RCC 7860 (cell line): ENCODE results near the gene SLC9A6.
A peak's percentile ranks its signal among the peaks of the same experiment; 100 is the strongest.

Experiments used
- DNase-seq: peaks from one replicate; pipeline ENCODE4 v3.0.0-alpha.2; 2015; ENCODE audit warnings: low spot score
- FAIRE-seq: peaks from 2 replicates; lab custom pipeline; 2012; peaks lifted over from hg19 to GRCh38; lab: Jason Lieb, UNC

The SLC9A6 gene

DNA sequence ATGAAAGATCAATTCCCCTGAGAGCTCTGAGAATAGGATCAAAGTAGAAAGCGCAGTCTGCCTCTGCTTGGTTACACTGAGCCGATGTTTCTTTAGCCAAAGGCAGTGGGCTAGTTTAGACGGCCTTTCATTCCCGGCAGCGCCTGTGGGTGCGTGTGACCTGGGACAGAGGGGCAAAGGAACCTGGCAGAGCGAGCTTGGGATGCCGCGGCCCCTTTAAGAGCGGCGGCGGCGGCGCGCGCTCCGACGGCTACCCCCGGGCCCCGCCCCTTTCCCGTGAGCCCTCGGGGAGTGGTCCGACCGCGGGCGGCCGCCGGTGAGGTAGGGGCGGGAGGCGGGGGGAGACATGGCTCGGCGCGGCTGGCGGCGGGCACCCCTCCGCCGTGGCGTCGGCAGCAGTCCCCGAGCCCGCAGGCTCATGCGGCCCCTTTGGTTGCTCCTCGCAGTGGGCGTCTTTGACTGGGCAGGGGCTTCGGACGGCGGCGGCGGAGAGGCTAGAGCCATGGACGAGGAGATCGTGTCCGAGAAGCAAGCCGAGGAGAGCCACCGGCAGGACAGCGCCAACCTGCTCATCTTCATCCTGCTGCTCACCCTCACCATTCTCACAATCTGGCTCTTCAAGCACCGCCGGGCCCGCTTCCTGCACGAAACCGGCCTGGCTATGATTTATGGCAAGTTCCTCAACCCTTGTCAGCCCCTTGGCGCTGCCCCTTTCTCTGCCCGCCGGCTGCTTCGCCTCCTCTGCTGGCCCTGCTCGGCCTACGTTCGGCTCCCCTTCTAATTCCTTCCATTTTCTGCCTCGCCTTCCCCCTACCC lies at the start of gene SLC9A6:
Gene SLC9A6, plus strand, starts transcription at position 279 of the 816 bp plus-strand sequence. Its CDS starts 224 bp downstream, at position 503.
- FAIRE-seq (no peak), DNase-seq (peak; percentile 12)

DNA sequence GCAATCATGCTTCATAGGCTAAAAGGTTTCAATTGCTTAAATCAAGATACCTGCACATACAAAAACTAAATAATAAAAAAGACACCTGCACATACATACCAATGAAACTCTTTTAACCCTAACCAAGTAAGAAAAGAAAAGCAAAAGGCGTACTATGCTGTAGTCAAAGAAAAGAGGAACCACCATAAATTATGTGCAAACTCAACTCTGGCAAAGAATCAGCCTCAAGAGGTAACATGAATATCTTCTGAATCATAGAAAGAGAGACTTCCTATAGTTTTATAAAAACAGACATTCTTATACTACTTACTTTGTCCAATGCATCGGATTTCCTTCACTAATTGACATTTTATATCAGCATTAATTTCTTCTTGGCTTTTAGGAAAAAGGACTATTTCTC lies 40.7 kb upstream of the SLC9A6 start:
- FAIRE-seq: no peak
- no peak for DNase-seq

DNA sequence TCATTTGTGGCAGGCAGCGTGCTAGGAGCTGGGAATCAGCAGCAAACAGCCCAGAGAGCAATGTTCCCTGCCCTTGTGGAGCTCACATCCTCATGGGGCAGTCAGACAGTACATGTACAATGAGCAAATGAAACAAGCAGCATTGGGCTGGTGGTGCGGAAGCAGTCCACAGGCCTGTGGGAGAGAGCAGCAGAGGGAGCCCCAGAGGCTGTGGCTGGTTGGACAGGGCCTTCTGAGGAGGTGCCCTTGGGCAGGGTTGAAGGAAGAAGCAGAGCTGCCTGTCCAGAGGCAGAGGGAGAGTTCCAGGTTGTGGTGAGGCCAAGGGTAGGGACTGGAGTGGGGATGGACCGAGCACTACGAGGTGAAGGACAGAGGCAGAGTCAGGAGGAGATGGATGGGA lies 33.9 kb upstream of the SLC9A6 start:
- DNase-seq (no peak), FAIRE-seq (no peak)

DNA sequence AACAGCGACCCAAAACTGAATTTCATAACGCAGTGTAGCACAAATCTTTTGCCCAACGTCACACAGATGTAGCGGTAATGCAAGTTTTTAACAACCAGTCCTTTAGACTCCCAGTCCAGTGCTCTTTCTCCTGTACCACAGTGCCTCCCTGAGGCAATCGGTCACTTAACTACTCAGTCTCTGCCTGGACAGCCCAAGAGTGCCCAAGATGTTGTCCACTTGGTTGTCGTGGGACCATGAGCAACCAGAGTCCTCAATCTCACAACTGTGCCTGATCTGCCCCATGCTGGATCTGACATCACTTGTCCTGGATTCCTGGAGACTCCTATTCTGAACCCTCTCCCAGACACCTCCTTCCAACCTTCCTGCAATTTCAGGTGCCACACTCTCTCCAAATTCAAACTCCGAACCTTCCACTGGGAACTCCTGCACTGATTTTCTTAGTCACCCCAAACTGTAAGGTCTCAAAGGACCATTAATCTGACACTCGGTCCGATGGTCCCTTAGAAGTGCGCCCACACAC lies 12.1 kb upstream of the SLC9A6 start:
- FAIRE-seq: no peak
- peak; percentile 10 for DNase-seq

DNA sequence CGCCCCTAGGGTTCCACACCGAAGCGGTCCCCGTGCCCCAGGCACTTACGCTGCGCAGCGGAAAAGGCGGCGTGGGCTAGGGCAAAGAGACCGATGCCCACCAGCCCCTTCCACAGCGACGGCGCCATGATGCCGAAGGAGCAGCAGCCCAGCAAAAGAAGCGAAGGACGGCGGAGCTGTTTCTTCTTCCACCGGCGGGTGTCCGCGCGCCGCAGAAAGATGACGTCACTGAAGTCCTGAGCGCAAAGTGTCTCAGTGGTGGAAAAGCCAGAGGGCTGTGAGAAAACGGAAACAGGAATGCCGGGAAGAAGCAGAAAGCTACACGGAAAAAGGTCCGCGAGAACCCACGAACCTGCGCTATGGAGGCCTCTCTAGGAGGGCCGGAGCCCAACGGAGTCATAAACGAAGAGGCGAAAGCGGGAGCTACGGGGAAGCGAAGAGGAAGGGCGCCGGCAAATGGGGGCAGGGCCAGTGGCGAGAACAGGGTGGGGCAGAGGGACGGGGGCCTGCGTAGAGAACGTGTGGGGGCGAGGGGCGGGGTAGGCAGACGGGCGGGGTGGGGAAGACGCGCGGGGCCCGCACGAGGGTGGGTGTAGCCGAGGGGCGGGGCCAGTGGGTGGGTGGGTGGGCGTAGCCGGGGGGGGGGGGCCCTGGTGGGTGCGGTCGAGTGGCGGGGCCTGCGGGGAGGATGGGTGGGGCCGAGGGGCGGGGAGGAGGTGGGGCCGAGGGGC lies 11.5 kb upstream of the SLC9A6 start, which contains the start of gene MMGT1:
Gene MMGT1, minus strand, starts transcription at position 441 of the 731 bp plus-strand sequence. Its CDS starts 313 bp downstream, at position 128.
- FAIRE-seq (no peak), DNase-seq (peak; percentile 66)

DNA sequence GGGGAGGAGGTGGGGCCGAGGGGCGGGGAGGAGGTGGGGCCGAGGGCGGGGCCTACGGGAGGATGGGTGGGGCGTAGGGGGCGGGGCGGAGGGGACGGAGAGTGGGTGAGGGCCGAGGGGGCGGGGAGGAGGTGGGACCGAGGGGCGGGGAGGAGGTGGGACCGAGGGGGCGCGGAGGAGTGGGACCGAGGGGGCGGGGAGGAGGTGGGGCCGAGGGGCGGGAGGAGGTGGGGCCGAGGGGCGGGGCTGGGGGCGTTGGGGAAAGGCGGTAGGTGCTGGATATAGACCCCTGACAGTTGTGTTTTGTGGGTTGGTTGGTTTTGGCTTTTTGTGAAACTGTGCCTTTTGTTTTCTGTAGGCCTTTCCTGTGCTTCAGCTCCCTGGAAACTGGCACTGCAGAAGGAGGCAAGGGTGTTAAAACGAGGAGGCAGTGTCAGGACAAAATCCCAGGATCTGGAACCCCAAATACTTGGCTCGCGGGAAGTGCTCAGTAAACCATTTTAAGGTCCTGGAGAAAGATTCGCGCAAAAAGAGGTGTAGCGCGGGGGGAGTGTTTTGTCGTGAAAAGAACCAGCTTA lies 10.9 kb upstream of the SLC9A6 start:
- no peak for DNase-seq
- no peak for FAIRE-seq

DNA sequence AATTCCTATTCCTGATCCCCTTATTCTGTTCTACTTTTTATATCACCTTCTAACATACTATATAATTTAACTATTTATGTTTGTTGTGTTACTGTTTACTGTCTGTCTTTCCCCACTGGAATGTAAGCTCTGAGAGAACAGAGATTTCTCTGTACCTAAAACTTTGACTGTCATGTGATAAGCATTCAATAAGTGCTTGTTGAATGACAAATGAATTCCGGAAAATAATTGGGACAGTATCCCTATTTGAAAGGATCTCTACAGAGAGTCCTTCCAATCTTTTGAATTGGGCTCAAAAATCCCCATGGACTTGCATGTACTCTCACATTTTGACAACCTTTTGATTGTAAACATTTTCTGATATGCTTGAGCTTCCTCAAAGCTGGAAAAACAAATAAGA lies 9.8 kb upstream of the SLC9A6 start:
- FAIRE-seq: no peak
- no peak for DNase-seq

DNA sequence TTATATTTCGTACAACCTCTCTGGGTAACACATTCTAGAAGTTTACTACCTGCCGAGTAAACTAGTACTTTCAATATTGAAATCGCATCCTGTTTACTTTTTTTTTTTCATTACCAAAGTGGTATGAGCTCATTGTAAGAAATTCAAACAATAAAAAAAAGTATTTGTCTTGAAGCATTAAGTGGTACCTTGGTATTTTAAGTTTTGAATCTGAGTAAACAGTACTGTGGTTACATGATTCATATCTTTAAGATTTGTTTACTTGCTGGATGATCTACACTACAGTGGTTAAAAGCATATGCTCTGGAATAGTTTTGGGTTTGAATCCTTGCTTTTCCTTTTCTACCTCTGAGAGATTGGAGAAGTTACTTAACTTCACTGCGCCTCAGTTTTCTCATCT lies 7.6 kb upstream of the SLC9A6 start:
- DNase-seq: no peak
- no peak for FAIRE-seq

DNA sequence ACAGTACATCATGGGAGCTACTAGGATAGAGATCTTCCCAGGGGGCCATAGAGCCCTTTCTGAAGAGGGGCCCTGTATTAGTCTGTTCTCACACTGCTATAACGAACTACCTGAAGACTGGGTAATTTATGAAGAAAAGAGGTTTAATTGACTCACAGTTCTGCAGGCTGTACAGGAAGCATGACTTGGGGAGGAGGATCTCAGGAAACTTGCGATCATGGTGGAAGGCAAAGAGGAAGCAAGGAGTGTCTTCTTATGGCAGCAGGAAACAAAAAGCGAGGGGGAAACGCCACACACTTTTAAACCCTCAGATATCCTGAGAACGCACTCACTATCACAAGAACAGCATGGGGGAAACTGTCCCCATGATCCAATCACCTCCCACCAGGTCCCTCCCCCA lies 4.2 kb upstream of the SLC9A6 start:
- no peak for DNase-seq
- no peak for FAIRE-seq

DNA sequence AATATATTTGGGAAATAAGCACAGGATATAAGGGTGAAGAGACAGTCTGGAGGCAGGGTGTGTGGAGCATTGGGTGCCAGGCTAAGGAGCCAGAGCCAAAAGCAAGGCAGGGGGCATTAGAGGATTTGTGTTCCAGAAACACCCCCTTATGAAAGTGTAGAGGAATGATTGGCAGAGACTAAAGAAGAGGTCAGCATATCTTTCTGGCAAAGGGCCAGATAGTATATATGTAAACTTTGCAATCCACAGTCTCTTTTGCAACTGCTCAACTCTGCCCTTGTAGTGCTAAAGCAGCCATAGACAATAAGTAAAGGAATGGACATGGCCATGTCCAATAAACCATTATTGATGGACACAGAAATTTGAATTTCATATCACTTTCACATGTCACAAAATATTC lies 3.6 kb upstream of the SLC9A6 start:
- DNase-seq (no peak), FAIRE-seq (no peak)

DNA sequence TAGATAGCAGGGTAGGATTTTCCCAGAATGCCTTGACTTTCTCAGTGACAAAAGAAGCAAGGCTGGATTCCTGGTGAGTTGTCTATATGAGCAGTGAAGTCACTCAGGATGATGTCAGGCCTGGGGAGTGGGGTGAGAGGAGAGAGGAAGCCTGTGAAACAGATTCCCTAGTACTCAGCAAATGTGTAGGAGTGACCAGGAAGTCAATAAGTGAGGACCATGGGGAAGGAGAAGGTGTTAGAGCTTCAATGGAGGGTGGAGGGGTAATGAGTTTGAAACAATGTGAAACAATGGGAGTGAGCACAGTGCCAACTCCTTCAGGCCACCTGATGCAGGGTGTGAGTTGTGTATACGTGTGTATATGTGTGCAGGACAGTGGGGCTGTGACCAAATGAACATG lies 2.4 kb upstream of the SLC9A6 start:
- FAIRE-seq (no peak), DNase-seq (no peak)

DNA sequence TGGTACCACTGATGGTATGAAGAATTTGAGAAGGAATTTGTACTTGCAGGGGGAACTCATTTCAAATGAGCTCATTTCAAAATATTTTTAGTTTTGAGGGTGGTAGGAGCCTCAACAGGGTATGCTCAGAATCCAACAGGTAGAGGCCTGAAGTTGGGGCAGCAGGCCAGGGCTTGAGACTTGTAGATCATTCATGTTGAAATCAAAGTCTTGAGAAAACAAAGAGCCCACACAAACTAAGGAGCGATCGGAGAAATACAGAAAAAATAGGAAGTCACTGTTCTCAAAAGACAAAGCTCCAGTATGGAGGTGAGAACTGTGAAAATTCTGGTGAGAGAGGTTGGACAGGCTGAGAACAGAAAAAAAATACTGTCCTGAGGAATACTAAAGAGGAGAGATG lies 979 bp upstream of the SLC9A6 start:
- no peak for FAIRE-seq

DNA sequence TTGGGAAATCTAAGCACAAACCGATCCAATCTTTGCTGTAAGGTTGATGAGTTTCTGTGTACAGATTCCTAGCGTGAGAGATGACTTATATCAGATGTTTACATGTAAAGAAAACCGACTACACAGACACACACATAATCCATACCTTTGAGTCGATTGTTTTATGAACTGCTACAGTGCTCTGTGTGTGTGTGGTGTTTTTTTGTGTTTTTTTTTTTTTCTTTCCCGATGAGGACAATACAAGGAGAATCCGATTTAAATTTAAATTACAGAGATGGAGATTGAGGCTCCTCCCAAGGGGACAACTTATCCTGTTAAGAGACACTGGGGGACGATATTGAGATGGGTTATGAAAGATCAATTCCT lies 461 bp upstream of the SLC9A6 start:
- DNase-seq: no peak
- FAIRE-seq: no peak

More for the DNA sequence above, 979 bp upstream of the SLC9A6 start:
- no peak for DNase-seq

DNA sequence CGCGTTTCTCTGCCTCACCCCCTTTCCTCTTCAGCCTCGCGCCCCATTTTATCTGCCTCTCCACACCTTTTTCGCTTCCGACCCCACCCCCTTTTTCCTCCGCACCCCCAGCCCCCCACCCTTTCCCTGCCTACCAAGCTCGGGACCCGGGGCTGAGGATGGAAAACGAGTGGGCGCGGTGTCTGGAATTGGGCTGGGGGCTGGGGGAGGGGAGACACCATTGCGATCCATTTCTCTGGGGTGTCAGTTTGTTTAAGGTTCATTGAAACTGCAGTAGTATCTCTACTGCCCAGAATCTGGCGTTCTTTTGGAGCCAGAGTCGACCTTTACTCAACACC lies 707 bp downstream of the SLC9A6 start:
- FAIRE-seq: no peak
- DNase-seq: no peak

DNA sequence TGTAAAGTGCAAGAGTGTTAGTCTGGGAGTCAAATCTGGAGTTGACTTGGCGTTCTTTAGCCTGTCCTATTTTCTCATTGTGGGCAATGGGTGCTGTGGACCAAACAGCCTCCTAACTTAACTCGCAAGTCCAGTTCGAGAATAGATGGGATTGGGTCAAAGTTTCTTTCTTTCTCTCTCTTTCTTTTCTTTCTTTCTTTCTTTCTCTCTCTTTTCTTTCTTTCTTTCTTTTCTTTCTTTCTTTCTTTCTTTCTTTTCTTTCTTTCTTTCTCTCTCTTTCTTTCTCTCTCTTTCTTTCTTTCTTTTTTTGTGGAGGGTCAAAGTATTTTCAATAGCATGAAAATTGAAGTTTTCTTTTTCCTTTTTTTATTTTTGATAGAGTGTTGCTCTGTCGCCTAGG lies 3.0 kb downstream of the SLC9A6 start:
- FAIRE-seq: no peak

DNA sequence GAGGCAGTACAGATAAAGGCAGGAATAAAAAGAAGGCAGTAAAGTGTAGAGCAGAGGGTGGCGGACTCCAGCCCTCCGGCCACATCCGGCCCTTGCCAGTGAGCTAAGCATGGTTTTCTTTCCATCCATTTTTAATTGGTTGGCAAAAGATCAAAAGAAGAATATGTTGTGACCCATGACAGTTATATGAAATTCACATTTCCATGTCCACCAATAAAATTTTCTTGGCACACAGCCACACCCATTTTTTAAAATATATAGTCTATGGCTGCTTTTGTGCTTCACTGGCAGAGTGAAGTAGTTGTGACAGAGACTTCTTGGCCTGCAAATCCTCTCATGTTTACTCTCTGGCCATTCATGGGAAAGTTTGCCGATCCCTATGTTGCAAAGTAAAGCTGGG lies 29.8 kb downstream of the SLC9A6 start:
- FAIRE-seq: no peak
- DNase-seq: no peak

More for the DNA sequence above, 3.0 kb downstream of the SLC9A6 start:
- DNase-seq: no peak

DNA sequence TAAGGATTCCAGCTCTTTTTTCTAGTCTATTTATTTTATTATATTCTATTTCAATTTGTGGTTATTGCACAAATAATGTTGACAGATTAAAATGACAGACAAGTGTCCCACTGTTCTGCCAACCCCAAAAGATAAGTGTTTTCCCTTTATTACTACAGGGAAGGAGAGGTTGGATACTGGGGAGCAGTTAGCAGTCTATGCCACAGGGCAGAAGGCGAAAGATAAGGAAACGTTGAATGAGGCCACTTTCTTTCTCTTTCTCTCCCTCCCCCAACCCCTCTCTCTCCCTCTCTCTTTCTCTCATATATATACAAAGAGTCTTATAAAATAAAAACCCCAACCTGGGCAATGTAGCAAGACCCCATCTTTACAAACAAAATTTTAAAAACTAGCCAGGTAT lies 31.6 kb downstream of the SLC9A6 start:
- no peak for FAIRE-seq
- DNase-seq: no peak

DNA sequence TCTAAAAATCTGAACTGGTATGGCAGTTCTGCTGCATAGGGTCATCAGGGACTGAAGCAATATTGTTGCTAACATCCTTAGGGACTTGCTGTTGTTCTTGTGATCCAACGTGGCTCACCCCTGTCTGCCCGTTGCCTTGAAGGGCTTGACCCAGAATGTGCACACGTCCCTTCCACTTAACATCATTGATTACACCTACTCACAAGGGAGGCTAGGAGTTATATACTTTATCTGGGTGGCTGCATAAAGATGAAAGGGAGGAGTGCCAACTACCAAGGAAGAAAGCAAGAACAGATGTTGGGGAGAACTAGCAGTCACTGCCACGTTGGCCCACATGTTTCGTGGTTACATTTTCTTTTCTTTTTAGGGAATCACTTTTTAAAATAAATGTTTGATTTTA lies 34.0 kb downstream of the SLC9A6 start:
- FAIRE-seq: no peak
- no peak for DNase-seq

DNA sequence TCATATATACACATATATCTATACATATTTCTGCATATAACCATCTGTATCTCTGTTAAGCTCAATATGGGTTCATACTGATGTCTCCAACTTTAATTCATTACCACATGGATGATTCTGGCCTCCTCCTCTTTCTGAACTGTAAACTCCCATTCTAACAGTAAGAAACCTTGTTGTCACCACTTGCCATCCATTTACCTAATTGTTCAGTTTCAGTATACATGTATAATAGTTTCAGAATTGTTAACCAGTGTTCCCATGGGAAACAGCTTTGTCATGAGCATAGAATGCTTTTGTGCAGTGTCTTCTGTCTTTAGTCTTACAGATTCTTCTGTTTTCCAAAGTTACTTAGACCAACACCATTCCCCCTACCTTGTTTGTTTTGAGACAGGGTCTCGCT lies 35.9 kb downstream of the SLC9A6 start:
- DNase-seq: no peak
- FAIRE-seq: no peak

DNA sequence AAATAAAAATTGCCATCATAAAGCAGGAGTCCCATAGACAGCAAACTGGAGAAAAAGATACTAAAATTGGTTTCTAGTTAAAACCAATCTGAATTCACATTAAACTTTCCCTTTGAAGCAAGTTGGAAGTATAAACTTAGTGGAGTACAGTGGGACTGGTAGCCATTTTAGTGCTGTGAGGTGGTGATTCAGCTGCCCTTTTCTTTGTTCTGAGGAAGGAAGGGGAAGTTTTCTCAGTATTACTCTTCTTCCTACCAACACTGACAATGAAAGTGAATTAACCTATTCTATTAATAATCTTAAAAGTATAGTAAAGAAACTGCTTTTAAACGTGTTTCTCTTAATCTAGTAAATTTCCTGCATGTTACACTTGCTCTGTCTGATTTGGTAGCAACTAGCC lies 36.7 kb downstream of the SLC9A6 start:
- FAIRE-seq: no peak
- no peak for DNase-seq

DNA sequence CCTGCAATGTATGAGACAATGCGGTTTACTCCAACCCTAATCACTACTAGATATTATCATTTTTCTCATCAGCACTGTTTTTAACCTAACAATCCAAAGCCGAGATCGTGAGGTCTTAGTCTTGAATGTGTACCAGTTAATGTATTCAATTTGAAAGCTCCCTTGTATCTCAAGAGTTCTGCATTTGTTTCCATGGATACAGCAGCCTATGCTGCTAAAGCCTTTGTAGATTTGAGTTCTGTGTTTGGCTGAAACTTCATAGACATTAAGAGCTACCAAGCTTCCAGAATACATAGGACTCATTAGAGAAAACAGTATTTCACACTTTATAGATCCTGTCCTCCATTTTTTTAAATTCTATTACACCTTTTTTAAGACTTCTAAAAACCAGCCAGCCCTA lies 39.9 kb downstream of the SLC9A6 start:
- FAIRE-seq (no peak), DNase-seq (no peak)
